ENCODE results near the gene TRPC5OS.

DNA sequence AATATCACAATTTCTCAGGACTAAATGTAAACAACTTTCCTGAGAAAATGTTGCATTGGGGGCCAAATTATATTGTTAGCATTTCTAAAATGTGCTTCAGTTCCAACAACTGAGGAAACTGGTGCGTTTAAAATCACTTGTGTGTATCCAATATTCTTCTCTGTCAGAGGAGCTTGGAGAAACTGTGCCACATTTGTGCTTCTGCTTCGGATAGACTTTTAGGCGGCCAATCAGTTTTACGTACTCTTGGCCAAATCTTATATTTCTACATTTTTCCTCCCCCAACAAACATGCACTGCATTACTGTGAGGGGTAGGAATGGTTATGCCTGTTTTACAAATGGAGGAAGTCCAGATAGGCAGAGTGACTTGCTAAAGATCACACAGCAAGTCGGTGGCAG, 27.4 kb upstream of the TRPC5OS start:
- TF ChIP-seq, protein P1, sequence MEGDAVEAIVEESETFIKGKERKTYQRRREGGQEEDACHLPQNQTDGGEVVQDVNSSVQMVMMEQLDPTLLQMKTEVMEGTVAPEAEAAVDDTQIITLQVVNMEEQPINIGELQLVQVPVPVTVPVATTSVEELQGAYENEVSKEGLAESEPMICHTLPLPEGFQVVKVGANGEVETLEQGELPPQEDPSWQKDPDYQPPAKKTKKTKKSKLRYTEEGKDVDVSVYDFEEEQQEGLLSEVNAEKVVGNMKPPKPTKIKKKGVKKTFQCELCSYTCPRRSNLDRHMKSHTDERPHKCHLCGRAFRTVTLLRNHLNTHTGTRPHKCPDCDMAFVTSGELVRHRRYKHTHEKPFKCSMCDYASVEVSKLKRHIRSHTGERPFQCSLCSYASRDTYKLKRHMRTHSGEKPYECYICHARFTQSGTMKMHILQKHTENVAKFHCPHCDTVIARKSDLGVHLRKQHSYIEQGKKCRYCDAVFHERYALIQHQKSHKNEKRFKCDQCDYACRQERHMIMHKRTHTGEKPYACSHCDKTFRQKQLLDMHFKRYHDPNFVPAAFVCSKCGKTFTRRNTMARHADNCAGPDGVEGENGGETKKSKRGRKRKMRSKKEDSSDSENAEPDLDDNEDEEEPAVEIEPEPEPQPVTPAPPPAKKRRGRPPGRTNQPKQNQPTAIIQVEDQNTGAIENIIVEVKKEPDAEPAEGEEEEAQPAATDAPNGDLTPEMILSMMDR (conservative IDR thresholded peaks at IDR 0.05 in 1 of 2, IDR thresholded peaks at IDR 0.05 in 1 of 2; ENCODE audit: low read depth in 1 of 2, low read length in 2 of 2) = no peak
- no peak for TF ChIP-seq EZH2 (IDR thresholded peaks at IDR 0.05; ENCODE audit: low read length, missing control alignments)
